ENCODE results near the gene RAPGEF2. TPM values are rescaled to one million over a fixed set of nuclear protein-coding genes. Genes with fewer than 3 reads are reported as not detected.
"Not testable (repeated sequence)": the region's sequence is repeated elsewhere in the genome, so short reads cannot be mapped to it uniquely, and the experiment has no call there.

The RAPGEF2 gene
- total and polyA plus RNA-seq, 9 of the 15 experiments (the other 6 are each of a cell fraction or from before 2014, with no cell fraction given) = 3.1 to 32.6 (median 23.1) TPM

- 94% methylated on average over 2 of the region's 2 CpGs for WGBS (ENCODE audit: insufficient coverage, low coverage, missing lambda C conversion rate)
- POLR2A ChIA-PET, FAIRE-seq: not testable (repeated sequence)
Measured at GRCh38 chr4:159116098-159116497, 13.2 kb downstream of the RAPGEF2 start.

GRCh38 chr4:159116693-159117092, 13.8 kb downstream of the RAPGEF2 start:
- intact Hi-C loops (cut with micrococcal nuclease); H3K4me1 ChIP-seq (replicated peaks in 1 of 2; ENCODE audit: control insufficient read depth in 2 of 2, insufficient read depth in 2 of 2, low read length in 2 of 2); H3K9me1 ChIP-seq (ENCODE audit: control insufficient read depth, insufficient read depth, low read length); FAIRE-seq; CTCF ChIA-PET (ENCODE audit: low intra/inter-chr PET ratio); H2AFZ ChIP-seq (ENCODE audit: low read depth, low read length); H3K36me3 ChIP-seq (ENCODE audit: control insufficient read depth, insufficient read depth, low read length); DNase-seq (ENCODE audit: extremely low read depth in 1 of 4, low spot score in 3 of 4); ATAC-seq; in situ Hi-C loops (cut with MboI); H3K27ac ChIP-seq (ENCODE audit: extremely low read depth, low read depth, low read length); H3K9ac ChIP-seq (ENCODE audit: insufficient read depth in 1 of 2, low read depth in 2 of 2, low read length in 2 of 2); POLR2A ChIA-PET; H3K4me2 ChIP-seq (ENCODE audit: insufficient read depth, low read length); H4K20me1 ChIP-seq (replicated peaks; ENCODE audit: control insufficient read depth, insufficient read depth, low read length); BruUV-seq (replicated peaks); H3K4me3 ChIP-seq; H3K27me3 ChIP-seq (ENCODE audit: control insufficient read depth in 2 of 2, insufficient read depth in 2 of 2, low read length in 2 of 2); H3K9me3 ChIP-seq (replicated peaks; ENCODE audit: control insufficient read depth, insufficient read depth, low read depth, low read length): not testable (repeated sequence)
- H3K79me2 ChIP-seq (ENCODE audit: control insufficient read depth, insufficient read depth, low read length) = peaks cover 52% of the 10 kb centered on the region

More at GRCh38 chr4:159116098-159116497, 13.2 kb downstream of the RAPGEF2 start:
- DNase-seq (ENCODE audit: extremely low read depth in 1 of 4, low spot score in 3 of 4); H4K20me1 ChIP-seq (replicated peaks; ENCODE audit: control insufficient read depth, insufficient read depth, low read length); H3K36me3 ChIP-seq (ENCODE audit: control insufficient read depth, insufficient read depth, low read length); H3K4me2 ChIP-seq (ENCODE audit: insufficient read depth, low read length); CTCF ChIA-PET (ENCODE audit: low intra/inter-chr PET ratio); ATAC-seq; intact Hi-C loops (cut with micrococcal nuclease); BruUV-seq (replicated peaks); H3K27ac ChIP-seq (ENCODE audit: extremely low read depth, low read depth, low read length); H3K9me1 ChIP-seq (ENCODE audit: control insufficient read depth, insufficient read depth, low read length); H2AFZ ChIP-seq (ENCODE audit: low read depth, low read length); H3K9me3 ChIP-seq (replicated peaks; ENCODE audit: control insufficient read depth, insufficient read depth, low read depth, low read length); H3K4me3 ChIP-seq; H3K27me3 ChIP-seq (ENCODE audit: control insufficient read depth in 2 of 2, insufficient read depth in 2 of 2, low read length in 2 of 2); H3K9ac ChIP-seq (ENCODE audit: insufficient read depth in 1 of 2, low read depth in 2 of 2, low read length in 2 of 2); in situ Hi-C loops (cut with MboI): not testable (repeated sequence)
- peaks cover 54% of the 10 kb centered on the region for H3K79me2 ChIP-seq (ENCODE audit: control insufficient read depth, insufficient read depth, low read length)
- TF ChIP-seq AFF1 (IDR thresholded peaks at IDR 0.05; ENCODE audit: low read depth in 1 of 2, partially characterized antibody in 2 of 2) = peak in 1 of 2 experiments; percentile 91
- H3K4me1 ChIP-seq (replicated peaks in 1 of 2; ENCODE audit: control insufficient read depth in 2 of 2, insufficient read depth in 2 of 2, low read length in 2 of 2) = peaks cover 4 to 14% of the 10 kb centered on the region in 2 experiments; a peak in 4 of 5 replicates
